Heart right ventricle (tissue), 16 donors: ENCODE data around the gene PRKN. TPM values are rescaled to one million over a fixed set of nuclear protein-coding genes. Genes with fewer than 3 reads are reported as not detected.

Source experiments
- ATAC-seq, 8 donors: fragments of 200-7000 bp; cut with Tn5 transposase; one replicate each; pipeline ENCODE4 v1.9.1; 2020; ENCODE audit warnings: mild to moderate bottlenecking in 8 of 8, moderate library complexity in 8 of 8, moderate number of reproducible peaks in 1 of 8
- DNase-seq, 2 donors: peaks; one replicate each; pipeline ENCODE4 v3.0.0-alpha.2; 2020
- H3K27ac ChIP-seq, 10 donors: fragments of 200-600 bp; sonication (generic) in 2 of 10; one replicate each; pipeline versions ENCODE4 v1.5.0 to v1.8.0; 2020 to 2022; ENCODE audit warnings: mild to moderate bottlenecking in 3 of 10
- H3K27me3 ChIP-seq, 7 donors: fragments of 200-600 bp; one replicate each; pipeline ENCODE4 v1.8.0; 2021 to 2022; ENCODE audit warnings: mild to moderate bottlenecking in 2 of 7
- H3K36me3 ChIP-seq, 9 donors: fragments of 200-600 bp; sonication (generic) in 1 of 9; one replicate each; pipeline versions ENCODE4 v1.5.0 to v1.8.0; 2020 to 2022; ENCODE audit warnings: mild to moderate bottlenecking in 2 of 9
- H3K4me1 ChIP-seq, 9 donors: fragments of 200-600 bp; sonication (generic) in 1 of 9; one replicate each; pipeline versions ENCODE4 v1.5.0 to v1.8.0; 2020 to 2022; ENCODE audit warnings: mild to moderate bottlenecking in 4 of 9
- H3K4me3 ChIP-seq, 10 donors: fragments of 200-600 bp; sonication (generic) in 2 of 10; one replicate each; pipeline versions ENCODE4 v1.5.0 to v1.8.0; 2020 to 2022; ENCODE audit warnings: mild to moderate bottlenecking in 7 of 10, moderate library complexity in 2 of 10
- H3K9me3 ChIP-seq, 11 donors: fragments of 200-600 bp in 10 of 11; sonication (generic) in 2 of 11; one replicate each; pipeline versions ENCODE4 v1.5.0 to v1.8.0; 2013 to 2022; ENCODE audit warnings: mild to moderate bottlenecking in 2 of 11, control low read depth in 1 of 11, moderate library complexity in 1 of 11
- WGBS, 2 donors: extraction: QIAGEN DNeasy Blood & Tissue Kit; methylation state at CpG; one replicate each; pipeline ENCODE4 v1.1.7; 2013; ENCODE audit warnings: inconsistent platforms in 1 of 2; 5-methylcytosine and 5-hydroxymethylcytosine counted together
- intact Hi-C, 10 donors: fragments of 100-400 bp; cut with DNase I; formaldehyde crosslinking; loops; one replicate each; pipeline versions ENCODE4 v1.11.1 to v1.14.2; 2022
- polyA plus RNA-seq, 2 donors: library from polyadenylated mRNA; stranded (reverse); fragments of 200-250 nt; gene quantifications; one replicate each; pipeline ENCODE4 v1.2.3, GENCODE V29; 2013
- total RNA-seq, 10 donors: library from RNA; stranded (reverse); fragmentation: NEBNext Ultra II Directional in 3 of 10; extraction: Animal tissue kit (Norgen Biotek cat#: 25700) in 3 of 10; gene quantifications; one replicate each; pipeline versions ENCODE4 v1.2.1 to v1.2.4, GENCODE V29; 2021 to 2023
- TF ChIP-seq, protein P1 (sequence below), 9 donors: fragments of 200-600 bp; sonication (generic) in 2 of 9; IDR thresholded peaks; one replicate each; pipeline versions ENCODE4 v1.5.0 to v1.8.0; 2021 to 2022; ENCODE audit warnings: antibody characterized with exemption in 9 of 9, mild to moderate bottlenecking in 5 of 9, moderate library complexity in 1 of 9
- donor health status: Arrhythmogenic right ventricular cardiomyopathy.
- donor health status: ischemic (EF 13 %, LVEDD 7.1; RV severe dilation, severe dysfunction).
- donor health status: healthy with polysubstance abuse.
- donor health status: DM: no; HTN: yes; CAD: no.
- donor health status: DM: no; HTN: no; CAD: no.
- donor health status: ischemic (EF 25% LVEDD 6.9; RV normal size, moderate dysfunction).
- donor health status: ischemic (EF 25% LVEDD 5.7; RV mildly dilated, moderate dysfunction).
- donor health status: healthy.
- donor health status: DM: yes; HTN: yes; CAD: no.
- donor health status: Ischemic cardiomyopathy.
- donor health status: ischemic (EF 35%, LVEDD 5.7; RV mildly dilated, moderate dysfunction).
- donor health status: nonischemic (EF 11% LVEDD 7.7; RV severe dilation, severe dysfunction).
- donor health status: DM: yes; HTN: yes; CAD: no.
- donor health status: PGD.
- donor health status: ischemic (EF 29% LVEDD 5.4; RV normal size, mild dysfunction).
- donor health status: nonischemic (EF 23%, LVEDD 6.1; RV moderate dilation, normal function).

PRKN gene
- total and polyA plus RNA-seq, 12 donors = 2.3 to 27.7 (median 26.3) TPM

DNA sequence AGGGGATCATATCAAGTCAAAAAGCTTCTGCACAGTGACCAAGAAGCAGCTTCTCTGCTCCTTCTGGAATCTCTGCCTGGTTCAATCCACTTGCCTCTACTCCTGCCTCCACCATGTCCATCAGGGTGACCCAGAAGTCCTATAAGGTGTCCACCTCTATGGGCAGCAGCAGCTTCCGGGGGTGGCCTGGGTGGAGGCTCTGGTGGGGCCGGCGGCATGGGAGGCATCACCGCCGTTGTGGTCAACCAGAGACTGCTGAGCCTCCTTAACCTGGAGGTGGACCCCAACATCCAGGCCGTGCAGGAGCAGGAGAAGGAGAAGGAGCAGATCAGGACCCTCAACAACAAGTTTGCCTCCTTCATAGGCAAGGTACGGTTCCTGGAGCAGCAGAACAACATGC is 159.3 kb downstream of the PRKN start:
- no peak overlapping the region for H3K27ac ChIP-seq

DNA sequence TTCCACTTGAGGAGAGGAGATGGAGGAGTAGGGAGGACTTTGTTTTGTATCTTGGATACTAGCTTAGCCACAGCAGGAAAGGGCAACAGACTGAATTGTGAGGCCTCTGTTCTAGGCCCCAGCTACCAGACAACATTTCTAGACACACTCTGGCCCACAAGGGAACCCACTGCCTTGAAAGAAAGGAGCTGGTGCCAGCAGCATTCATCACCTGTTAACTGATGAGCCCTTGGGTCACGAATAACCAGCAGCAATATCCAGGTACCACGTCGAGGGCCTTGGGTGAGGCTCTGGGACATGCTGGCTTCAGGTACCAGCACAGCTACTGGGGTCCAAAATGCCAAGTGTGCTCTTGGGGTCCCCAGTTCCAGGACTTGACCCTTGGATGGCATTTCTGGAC is 165.5 kb downstream of the PRKN start:
- TF ChIP-seq, protein P1, sequence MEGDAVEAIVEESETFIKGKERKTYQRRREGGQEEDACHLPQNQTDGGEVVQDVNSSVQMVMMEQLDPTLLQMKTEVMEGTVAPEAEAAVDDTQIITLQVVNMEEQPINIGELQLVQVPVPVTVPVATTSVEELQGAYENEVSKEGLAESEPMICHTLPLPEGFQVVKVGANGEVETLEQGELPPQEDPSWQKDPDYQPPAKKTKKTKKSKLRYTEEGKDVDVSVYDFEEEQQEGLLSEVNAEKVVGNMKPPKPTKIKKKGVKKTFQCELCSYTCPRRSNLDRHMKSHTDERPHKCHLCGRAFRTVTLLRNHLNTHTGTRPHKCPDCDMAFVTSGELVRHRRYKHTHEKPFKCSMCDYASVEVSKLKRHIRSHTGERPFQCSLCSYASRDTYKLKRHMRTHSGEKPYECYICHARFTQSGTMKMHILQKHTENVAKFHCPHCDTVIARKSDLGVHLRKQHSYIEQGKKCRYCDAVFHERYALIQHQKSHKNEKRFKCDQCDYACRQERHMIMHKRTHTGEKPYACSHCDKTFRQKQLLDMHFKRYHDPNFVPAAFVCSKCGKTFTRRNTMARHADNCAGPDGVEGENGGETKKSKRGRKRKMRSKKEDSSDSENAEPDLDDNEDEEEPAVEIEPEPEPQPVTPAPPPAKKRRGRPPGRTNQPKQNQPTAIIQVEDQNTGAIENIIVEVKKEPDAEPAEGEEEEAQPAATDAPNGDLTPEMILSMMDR (IDR thresholded peaks at IDR 0.05) = no peak
- DNase-seq (no peak), ATAC-seq (no peak)
- peaks cover 0 to 41% (median 27%) of the 10 kb centered on the region in 11 donors for H3K9me3 ChIP-seq
- H3K27ac ChIP-seq = no peak overlapping the region
- H3K27me3 ChIP-seq = no peaks in the 10 kb centered on the region
- H3K4me3 ChIP-seq = no peak overlapping the region
- H3K4me1 ChIP-seq = no peaks in the 10 kb centered on the region
- no peaks in the 10 kb centered on the region for H3K36me3 ChIP-seq
- intact Hi-C loops = no loop called here
- 94 to 97% methylated on average over 3 of the region's 3 CpGs for WGBS, 2 donors

More for the DNA sequence above, 159.3 kb downstream of the PRKN start:
- WGBS, 2 donors = 94 to 98% methylated on average over 7 of the region's 7 CpGs
- Histone ChIP-seq H3K9me3 (peaks cover 0 to 58% (median 28%) of the 10 kb centered on the region in 11 donors), H3K27me3 (no peaks in the 10 kb centered on the region), H3K4me1 (no peaks in the 10 kb centered on the region), H3K36me3 (peaks cover 0 to 12% (median 0%) of the 10 kb centered on the region in 9 donors), H3K4me3 (no peak overlapping the region)
- intact Hi-C loops = no loop called here
- TF ChIP-seq, protein P1 (IDR thresholded peaks at IDR 0.05) = no peak
- ATAC-seq (no peak), DNase-seq (no peak)

DNA sequence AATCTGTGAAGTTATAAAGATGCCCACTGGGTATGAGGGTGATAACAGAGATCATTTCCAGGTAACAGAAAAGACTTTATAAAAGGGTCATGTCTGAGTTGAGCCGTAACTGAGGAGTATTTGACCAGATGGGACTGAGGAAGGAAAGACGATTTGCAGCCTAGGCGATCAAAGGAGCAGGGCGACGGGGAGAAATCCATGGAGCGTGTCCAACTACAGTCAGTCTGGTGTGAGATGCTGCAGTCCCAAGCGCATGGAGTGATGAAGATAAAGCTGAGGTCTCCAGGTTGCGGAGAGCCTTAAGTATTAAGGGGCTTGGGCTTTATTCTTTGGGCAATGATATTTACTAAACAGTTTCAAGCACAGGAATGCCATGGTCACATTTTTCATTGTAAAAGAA is 166.7 kb downstream of the PRKN start:
- Histone ChIP-seq H3K27me3 (no peaks in the 10 kb centered on the region), H3K9me3 (peaks cover 0 to 30% (median 18%) of the 10 kb centered on the region in 11 donors), H3K36me3 (no peaks in the 10 kb centered on the region), H3K4me3 (no peak overlapping the region), H3K4me1 (no peaks in the 10 kb centered on the region), H3K27ac (no peak overlapping the region)
- 84 to 90% methylated on average over 8 of the region's 8 CpGs for WGBS, 2 donors
- DNase-seq (no peak), ATAC-seq (no peak)
- TF ChIP-seq, protein P1 (IDR thresholded peaks at IDR 0.05) = no peak
- intact Hi-C loops = no loop called here

DNA sequence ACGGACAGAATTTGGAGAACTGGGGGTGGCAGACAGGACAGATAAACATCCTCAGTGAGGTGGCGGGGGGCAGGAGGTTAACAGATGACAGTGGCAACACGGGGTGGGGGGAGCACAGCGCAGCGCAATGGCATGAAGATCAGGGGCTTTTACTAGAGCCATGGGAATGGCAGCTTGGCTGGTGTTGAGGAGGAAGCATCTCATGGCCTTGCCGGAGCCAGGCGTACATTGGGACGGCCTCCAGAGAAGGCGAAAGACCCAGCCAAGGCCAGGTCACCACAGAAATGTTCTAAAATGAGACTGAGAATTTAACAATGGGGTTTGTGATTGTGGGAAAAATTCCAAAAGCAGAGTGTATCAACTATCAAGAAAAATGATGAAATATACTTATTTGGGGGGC is 173.0 kb downstream of the PRKN start:
- Histone ChIP-seq H3K27ac (no peak overlapping the region), H3K27me3 (no peaks in the 10 kb centered on the region), H3K4me3 (no peak overlapping the region), H3K9me3 (no peaks in the 10 kb centered on the region), H3K4me1 (no peaks in the 10 kb centered on the region), H3K36me3 (no peaks in the 10 kb centered on the region)
- ATAC-seq (no peak), DNase-seq (no peak)
- intact Hi-C loops = no loop called here
- TF ChIP-seq, protein P1 (IDR thresholded peaks at IDR 0.05) = no peak
- 91 to 98% methylated on average over 9 of the region's 9 CpGs for WGBS, 2 donors
